Measurements from ENCODE around the gene SMC4. TPM values are rescaled to one million over a fixed set of nuclear protein-coding genes. Genes with fewer than 3 reads are reported as not detected.
"Not testable (repeated sequence)": the region's sequence is repeated elsewhere in the genome, so short reads cannot be mapped to it uniquely, and the experiment has no call there.

The SMC4 gene
- 100 to 1,000 TPM in 3 of 4 donors, 10 to 100 TPM in 1; 84.8 to 112 (median 110) TPM for polyA plus RNA-seq (ENCODE audit: insufficient read length in 4 of 4)

DNA sequence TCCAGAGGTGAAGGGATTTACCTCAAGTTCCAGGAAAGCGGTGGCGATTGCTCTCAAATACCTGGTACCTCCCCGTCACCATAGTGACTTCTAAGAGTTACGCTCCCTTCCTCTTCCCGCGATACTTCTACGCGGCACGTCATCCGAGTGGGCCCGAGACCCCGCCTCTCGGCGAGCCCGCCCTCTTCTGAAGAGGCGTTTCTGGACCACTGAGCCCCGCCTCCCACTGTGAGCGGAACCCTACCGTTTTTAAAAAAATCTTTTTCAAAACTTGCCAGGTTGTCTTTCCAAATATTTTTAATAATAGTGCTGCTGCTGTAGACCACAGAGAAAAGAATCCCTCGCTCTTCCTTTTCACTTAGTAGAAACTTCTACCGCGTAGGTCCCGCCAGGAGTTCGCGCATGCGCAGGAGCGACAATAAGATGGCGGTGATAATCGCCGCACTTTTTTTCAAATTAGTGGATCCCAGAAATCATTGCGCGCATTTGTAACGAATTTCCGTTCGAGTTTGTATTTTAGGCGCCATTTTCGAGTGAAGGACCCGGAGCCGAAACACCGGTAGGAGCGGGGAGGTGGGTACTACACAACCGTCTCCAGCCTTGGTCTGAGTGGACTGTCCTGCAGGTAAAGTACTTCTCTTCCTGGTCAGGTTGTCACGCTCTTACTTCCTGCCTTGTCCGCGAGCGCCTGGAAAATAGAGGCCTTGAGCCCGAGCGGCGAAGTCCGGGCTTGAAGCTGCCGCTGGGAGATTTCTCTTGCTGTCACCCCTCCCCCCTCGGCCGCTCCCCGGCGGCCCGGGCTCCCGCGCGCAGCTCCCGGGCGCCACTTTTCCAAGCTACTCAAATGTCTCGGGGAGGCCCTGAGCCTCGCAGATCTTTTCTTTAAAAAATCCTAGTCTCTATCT is at the start of gene SMC4, which contains the start of gene IFT80:
Gene SMC4 (plus strand): TSS at position 526 of the 905 bp plus-strand sequence. CDS start 1,177 bp downstream, outside the sequence.
Gene IFT80 (minus strand): TSS at position 101 of the 905 bp plus-strand sequence. CDS start 14,625 bp downstream, outside the sequence.
- DNase-seq (ENCODE audit: low read depth in 4 of 4, low spot score in 3 of 4) = peak; percentile 89 to 95 (median 94)

DNA sequence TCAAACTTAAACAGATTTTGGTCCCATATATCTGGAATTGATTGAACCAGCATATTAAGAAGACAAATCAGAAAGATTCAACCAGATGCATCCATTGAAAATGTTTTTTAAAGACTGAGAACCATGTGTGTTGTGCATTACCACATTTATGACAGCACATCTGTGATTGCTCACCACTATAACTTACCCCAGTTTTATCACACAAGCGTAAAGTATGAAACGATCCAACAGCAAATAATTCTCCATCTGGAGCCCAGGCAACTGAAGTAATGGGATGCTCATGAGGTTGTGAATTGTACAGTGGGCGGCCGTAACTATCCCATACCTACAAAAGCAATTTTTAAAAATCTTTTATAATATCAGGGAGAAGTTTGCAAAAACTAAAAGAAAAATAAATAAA is 43.6 kb upstream of the SMC4 start:
- DNase-seq (ENCODE audit: low read depth in 4 of 4, low spot score in 3 of 4) = no peak

DNA sequence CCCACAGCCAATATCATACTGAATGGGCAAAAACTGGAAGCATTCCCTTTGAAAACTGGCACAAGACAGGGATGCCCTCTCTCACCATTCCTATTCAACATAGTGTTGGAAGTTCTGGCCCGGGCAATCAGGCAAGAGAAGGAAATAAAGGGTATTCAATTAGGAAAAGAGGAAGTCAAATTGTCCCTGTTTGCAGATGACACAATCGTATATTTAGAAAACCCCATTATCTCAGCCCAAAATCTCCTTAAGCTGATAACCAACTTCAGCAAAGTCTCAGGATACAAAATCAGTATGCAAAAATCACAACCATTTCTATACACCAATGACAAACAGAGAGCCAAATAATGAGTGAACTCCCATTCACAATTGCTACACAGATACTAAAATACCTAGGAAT is 36.6 kb upstream of the SMC4 start:
- not testable (repeated sequence) for DNase-seq (ENCODE audit: low read depth in 4 of 4, low spot score in 3 of 4)

DNA sequence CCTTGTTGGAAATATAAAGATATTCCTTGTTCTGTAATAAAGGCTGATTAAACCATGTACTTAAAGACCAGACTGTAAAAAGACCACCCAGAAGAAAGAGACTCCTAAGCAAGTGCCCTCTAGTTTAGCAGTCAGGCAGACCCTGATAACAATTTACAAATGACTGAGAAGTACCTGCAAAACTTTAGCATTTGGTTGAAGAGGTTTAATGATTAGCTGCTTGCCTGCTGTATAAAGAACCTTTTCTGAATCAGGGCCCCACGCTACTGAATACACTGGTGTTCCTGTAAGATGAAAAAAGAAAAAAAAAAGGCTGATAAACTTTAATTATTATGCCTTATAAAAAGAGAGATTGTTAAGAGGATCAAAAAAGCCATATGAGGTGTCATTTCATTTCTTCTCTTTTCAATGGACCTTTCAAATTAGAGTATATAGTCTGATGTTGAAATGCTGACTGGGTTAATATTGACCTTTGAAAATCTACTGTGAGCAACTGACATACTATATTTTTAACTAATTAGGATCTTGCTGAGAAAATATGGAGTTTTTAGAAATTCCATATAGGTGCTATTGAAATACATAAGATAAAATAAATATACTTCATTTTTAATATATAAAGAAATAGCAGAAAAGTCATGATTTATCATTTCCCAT is 33.5 kb upstream of the SMC4 start:
- DNase-seq (ENCODE audit: low read depth in 4 of 4, low spot score in 3 of 4) = no peak

DNA sequence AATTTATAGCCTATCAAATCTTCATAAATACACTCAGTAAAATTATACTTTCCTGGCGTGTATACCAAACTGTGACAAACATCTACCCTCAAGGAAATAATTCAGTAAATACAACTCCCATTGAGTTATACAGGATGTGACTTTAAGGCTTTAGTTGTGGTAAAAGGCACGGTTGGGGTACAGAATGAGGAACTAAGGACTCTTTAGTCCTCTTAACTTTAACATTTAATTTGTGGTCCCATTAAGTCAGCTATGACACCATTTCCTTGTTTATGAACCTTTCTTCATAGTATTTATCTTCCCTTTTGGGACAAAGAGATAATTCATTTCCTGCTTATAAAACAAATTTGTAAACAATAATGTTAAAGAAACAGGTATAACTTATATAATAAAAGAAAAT is 30.6 kb upstream of the SMC4 start:
- DNase-seq (ENCODE audit: low read depth in 4 of 4, low spot score in 3 of 4) = no peak

DNA sequence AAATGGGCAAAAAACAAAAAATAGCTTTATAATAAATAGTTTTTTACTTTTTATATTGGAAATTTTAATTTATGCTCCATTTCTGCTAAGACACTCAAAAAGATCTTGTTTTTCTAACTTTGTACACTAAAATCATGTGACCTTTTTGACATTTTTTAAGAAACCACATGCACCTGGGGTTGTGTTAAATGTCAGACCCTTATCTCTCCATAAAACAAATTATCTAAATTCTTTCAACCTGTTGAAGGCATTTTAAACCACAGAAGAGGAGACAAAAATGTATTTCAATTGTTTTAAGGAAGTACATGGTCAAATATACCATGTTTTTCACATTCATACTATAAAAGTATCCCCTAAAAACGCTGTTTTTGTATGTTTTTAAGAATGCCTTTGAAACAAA is 29.7 kb upstream of the SMC4 start:
- DNase-seq (ENCODE audit: low read depth in 4 of 4, low spot score in 3 of 4) = no peak

DNA sequence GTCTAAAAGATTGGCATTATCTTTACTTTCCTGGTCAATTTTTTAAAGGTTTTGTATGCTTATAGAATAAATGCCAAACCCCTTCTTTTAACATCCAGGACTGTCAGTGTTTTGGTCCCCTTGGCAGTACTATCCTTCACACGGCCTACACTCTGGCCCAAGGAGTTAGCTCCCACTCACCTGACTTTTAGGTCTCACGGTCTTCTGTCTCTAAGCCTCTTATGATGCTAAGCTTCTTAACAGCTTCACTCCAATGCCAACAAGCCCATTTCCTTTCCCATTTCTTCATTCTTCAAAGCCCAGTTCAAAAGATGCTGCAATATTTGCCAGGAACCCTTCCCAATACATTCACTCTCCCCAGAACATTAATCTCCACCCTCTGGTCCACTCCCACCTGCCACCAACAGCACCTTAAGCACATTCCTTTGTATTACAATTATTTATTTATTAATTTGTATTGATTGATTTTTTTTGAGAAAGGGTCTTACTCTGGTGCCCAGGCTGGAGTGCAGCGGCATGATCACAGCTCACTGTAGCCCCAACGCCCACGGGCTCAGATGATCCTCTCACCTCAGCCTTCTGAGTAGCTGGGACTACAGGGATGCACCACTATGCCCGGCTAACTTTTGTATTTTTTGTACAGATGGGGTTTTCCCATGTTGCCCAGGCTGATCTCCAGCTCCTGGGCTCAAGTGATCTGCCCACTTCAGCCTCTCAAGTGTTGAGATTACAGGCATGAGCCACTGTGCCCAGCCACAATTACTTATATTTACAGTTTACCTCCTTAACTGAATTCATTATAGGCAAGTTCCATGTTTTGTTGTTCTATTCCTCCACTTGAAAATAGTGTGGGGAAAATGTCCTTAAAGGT is 28.2 kb upstream of the SMC4 start:
- DNase-seq (ENCODE audit: low read depth in 4 of 4, low spot score in 3 of 4) = no peak

DNA sequence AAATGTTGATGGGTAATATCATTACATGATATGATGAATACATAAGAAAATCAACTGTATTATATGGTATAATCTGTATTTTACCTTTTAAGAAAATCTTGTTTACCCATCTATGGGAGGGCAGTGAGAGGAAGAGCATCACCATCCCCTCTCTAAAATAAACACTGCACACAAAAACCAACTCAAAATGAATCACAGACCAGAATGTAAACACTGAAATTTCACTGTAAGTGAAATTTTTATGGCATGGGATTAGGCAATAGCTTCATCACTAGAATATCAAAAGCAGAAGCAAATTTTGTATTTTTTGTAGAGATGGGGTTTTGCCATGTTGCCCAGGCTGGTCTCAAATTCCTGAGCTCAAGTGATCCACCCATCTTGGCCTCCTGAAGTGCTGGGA is 26.7 kb upstream of the SMC4 start:
- DNase-seq (ENCODE audit: low read depth in 4 of 4, low spot score in 3 of 4) = no peak

DNA sequence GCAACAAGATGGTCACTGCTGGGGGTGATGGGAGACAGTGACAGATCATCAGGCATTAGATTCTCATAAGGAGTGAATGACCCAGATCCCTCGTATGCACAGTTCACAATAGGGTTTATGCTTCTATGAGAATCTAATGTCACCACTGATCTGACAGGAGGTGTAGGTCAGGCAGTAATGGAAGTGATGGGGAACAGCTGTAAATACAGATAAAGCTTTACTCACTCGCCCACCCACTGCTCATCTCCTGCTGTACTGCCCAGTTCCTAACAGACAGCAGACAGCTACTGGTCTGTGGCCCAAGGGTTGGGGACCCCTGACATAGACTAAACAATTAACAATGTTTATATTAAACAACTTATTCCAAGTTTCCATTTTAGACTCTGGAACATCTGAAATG is 25.8 kb upstream of the SMC4 start:
- no peak for DNase-seq (ENCODE audit: low read depth in 4 of 4, low spot score in 3 of 4)

DNA sequence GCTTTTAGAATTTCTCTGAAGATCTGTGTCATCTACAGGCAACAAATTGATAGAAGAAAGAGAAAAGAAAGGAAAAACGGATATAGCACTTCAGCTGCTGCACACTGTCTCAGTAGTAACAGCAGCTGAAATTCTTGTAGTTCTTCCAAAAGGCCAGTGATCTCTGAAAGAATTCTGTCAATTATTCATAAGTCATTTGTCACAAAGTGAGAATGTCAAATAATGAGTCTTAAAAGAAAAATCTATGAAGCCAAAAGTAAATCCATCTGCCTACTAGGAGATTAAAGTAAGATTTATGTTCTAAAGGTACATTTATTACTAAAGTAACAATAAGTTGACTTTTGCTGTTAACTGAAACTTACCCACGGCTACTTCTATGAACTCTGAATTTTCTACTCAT is 25.0 kb upstream of the SMC4 start:
- no peak for DNase-seq (ENCODE audit: low read depth in 4 of 4, low spot score in 3 of 4)

DNA sequence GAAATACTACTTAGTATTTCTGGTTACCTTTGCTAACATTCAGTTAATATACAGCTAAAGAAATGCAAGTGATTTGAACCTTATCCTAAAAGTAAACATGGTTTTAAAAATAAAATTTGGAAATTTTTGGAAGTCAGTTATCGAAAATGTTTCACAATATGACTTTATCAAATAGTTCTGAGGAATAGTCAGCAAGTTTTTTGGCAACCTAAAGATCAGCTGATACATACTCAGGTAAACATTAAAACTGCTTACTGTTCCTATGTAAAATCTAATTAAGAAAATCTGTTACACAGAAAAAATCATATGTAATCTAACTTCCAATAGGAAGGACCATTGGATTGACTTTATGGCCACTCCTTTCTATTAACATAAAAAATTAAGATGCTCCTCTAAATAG is 24.5 kb upstream of the SMC4 start:
- DNase-seq (ENCODE audit: low read depth in 4 of 4, low spot score in 3 of 4) = no peak

DNA sequence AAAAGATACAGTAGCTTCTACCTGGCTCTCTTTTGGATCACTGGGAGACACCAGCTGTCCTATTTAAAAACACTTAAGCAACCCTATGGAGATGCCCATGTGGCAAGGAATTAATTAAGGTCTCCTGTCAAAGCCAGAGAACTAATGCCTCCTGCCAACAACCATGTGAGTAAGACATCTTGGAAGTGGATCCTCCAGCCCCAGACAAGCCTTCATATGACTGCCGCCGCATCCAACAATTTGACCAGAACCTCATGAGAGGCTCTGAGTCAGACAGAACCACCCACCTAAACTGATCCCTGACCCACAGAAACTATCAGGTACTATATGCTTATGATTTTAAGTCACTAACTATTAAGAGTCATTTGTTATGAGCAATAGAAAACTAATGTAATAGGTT is 22.8 kb upstream of the SMC4 start:
- no peak for DNase-seq (ENCODE audit: low read depth in 4 of 4, low spot score in 3 of 4)

DNA sequence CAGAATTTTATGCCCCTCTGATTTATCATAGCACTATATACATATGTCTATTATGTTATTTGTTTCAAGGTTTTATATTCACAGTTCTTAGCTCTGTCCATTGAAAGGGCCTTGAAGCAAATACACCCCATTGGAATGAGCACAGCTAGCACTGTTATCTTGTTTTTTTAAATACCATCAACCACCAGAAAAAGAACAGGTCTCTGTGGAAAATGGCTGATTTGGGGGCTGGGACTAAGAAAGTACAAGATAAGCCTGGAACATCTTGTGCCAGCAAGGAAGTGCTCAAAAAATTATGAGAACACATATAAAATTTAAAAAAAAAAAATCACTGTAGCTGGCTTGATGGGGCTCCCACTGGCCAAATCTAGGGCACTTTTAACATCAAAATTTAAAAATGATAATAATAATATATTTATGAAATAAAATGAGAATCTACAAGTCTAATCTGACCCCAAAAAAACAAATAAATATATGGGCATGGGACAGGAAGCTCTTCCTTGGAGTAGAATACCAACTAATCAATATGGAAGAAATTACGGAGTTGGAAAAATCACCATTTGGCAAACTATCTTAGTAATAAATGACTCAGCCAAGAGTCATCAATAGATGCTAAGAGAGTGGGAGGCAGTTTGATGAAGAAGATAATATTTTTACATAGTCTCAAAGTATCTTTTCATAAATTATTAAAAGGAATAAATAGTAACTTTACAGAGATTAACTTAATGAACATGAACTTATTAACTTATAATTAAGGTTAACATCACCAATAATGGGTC is 20.9 kb upstream of the SMC4 start:
- no peak for DNase-seq (ENCODE audit: low read depth in 4 of 4, low spot score in 3 of 4)

DNA sequence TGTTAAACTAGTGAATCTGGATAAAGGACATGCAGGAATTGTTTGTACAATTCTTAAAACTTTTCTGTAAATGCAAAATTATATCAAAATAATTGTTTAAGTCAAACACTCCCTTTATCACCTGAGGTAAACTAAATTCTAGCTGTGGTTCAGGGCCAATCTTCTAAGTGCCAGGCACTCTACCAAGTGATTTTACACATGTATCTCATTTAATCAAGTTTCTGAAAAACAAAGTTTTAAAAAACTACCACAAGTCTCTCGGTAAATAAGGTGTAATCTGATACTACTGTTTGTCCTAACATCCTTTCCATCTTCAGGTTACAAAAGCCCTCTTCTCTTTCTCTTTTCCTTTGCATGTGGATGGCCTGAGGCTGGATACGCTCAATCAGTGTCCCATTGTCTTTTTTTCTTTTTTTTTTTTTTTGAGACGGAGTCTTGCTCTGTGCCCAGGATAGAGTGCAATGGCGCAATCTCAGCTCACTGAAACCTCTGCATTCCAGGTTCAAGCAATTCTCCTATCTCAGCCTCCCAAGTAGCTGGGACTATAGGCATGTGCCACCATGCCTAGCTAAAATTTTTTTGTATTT is 19.7 kb upstream of the SMC4 start:
- DNase-seq (ENCODE audit: low read depth in 4 of 4, low spot score in 3 of 4) = no peak

DNA sequence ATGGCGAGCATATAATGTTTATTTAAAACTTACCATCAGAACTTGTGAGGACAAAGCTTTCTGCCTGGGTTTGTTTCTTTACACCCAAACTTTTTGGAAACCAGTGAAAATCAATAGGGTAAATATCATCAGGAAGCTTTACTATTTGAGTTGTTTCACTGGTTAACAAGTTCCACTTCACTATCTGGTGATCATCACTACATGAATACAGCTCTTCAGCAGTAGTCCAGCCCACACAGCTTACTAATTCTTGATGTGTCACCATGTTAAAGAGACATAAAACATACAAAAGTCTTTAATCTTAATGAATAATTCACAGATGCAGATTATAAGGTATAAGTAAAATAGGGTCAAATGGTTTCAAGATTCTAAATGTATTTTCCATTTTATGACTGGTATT is 18.0 kb upstream of the SMC4 start:
- no peak for DNase-seq (ENCODE audit: low read depth in 4 of 4, low spot score in 3 of 4)

DNA sequence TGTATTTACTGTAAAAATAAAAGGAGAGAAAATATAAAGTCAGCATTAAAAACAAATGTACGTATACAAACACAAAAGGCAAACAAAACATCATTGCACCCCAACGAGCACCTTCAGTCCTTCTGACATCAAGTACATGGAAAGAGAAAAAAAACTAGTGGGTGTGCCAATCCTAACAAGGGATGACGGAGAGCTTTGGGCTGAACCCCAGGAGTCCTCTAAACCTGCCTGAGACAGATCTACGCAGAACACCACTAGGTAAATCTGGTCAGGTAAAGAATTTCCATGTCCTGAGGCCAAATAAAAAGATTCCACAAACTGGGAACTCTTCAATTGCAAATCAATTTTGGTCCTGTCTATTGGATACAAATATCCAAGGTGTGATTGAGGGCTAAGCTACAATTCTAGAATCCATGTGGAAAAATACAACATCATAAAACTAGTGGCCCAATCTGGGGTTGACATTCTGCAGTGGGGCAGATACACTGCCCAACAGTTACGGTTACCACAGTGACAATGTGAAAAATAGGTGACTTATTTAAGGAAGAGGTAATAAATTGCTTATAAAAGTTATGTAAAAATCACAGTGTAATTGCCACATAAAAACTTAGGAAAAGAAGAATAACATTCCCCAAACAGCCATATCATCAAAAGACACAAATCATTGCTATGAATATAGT is 14.7 kb upstream of the SMC4 start:
- DNase-seq (ENCODE audit: low read depth in 4 of 4, low spot score in 3 of 4) = no peak

DNA sequence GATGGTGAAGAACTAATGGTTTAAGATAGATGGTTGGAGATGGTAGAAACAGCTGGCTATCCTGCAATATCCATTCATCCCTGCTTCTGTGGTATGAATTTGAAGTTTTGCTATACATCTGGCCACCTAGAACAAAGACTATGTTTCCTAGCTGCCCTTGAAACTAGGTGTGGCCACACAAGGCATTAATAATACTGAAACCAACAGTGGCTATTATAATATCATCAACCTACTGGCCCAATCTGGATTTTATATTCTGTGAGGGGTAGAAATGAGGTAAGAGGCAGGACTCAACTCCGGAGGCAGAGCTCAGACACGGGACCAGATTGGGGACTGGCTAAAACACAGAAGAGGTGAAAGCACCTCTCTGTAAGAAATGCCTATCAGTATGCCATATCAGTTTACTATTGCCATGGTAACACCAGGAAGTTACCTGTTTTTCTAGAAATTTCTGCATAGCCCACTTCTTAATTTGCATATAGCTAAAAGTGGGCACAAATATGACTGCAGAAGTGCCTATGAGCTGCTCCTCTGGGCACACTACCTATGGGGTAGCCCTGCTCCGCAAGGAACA is 8.8 kb upstream of the SMC4 start:
- DNase-seq (ENCODE audit: low read depth in 4 of 4, low spot score in 3 of 4) = no peak

DNA sequence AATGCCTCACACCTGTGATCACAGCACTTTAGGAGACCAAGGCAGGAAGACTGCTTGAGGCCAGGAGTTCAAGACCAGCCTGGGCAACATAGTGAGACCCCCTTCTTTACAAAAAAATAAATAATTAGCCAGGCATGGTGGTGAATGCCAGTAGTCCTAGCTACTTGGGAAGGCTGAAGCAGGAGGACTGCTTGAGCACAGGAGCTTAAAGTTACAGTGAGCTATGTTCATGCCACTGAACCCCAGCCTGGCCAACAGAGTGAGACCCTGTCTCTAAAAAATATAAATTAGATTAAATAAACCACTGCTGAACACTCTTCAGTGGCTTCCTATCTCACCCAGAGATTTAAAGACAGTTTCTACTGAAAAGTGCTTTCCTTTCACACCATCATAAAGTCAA is 6.7 kb upstream of the SMC4 start:
- DNase-seq (ENCODE audit: low read depth in 4 of 4, low spot score in 3 of 4) = no peak
